Activated naive CD8-positive, alpha-beta T cell (primary cell): ENCODE measurements around the gene GOT2.
A peak's percentile ranks its signal among the peaks of the same experiment; 100 is the strongest.
"Not testable (repeated sequence)": the region's sequence is repeated elsewhere in the genome, so short reads cannot be mapped to it uniquely, and the experiment has no call there.

Experiments
- H3K27ac Mint-ChIP-seq: one replicate; pipeline ENCODE4 v1.8.0; 2021; ENCODE audit warnings: mixed read lengths
- H3K27me3 Mint-ChIP-seq: one replicate; pipeline ENCODE4 v1.8.0; 2021; ENCODE audit warnings: mixed read lengths
- H3K36me3 Mint-ChIP-seq: one replicate; pipeline ENCODE4 v1.8.0; 2021; ENCODE audit warnings: mixed read lengths
- H3K4me1 Mint-ChIP-seq: one replicate; pipeline ENCODE4 v1.8.0; 2021; ENCODE audit warnings: low read depth, mixed read lengths
- H3K4me3 Mint-ChIP-seq: one replicate; pipeline ENCODE4 v1.8.0; 2021; ENCODE audit warnings: mild to moderate bottlenecking, mixed read lengths
- H3K9me3 Mint-ChIP-seq: one replicate; pipeline ENCODE4 v1.8.0; 2021; ENCODE audit warnings: low read depth, mixed read lengths

The GOT2 gene

GRCh38 chr16:58684354-58685083 is 49.6 kb downstream of the GOT2 start, which contains the start of gene SLC38A7:
Gene SLC38A7 (minus strand): TSS chr16:58684770. CDS start chr16:58680126, 4,644 bp downstream.
- no peaks in the 10 kb centered on the region for H3K9me3 Mint-ChIP-seq
- peak within 1 kb of the TSS; percentile 75 for H3K27ac Mint-ChIP-seq
- H3K27me3 Mint-ChIP-seq = peaks cover under 1% of the 10 kb centered on the region
- H3K4me3 Mint-ChIP-seq = peak within 1 kb of the TSS; percentile 92
- peaks cover 19% of the 10 kb centered on the region for H3K4me1 Mint-ChIP-seq
- H3K36me3 Mint-ChIP-seq = peaks cover 2% of the 10 kb centered on the region

GRCh38 chr16:58684001-58684353 is 50.1 kb downstream of the GOT2 start:
- Mint-ChIP-seq H3K27me3 (no peaks in the 10 kb centered on the region), H3K4me1 (peaks cover 19% of the 10 kb centered on the region), H3K27ac (peak overlapping the region; percentile 75), H3K4me3 (peak overlapping the region; percentile 92), H3K9me3 (no peaks in the 10 kb centered on the region), H3K36me3 (peaks cover 5% of the 10 kb centered on the region)

- H3K27ac Mint-ChIP-seq = no peak overlapping the region
- H3K4me1 Mint-ChIP-seq = peaks cover 17% of the 10 kb centered on the region
- H3K27me3 Mint-ChIP-seq = no peaks in the 10 kb centered on the region
- H3K9me3 Mint-ChIP-seq = no peaks in the 10 kb centered on the region
- peaks cover 10% of the 10 kb centered on the region for H3K36me3 Mint-ChIP-seq
- H3K4me3 Mint-ChIP-seq = no peak overlapping the region
Observed at GRCh38 chr16:58679763-58680162, 54.4 kb downstream of the GOT2 start.

- Mint-ChIP-seq H3K4me3 (no peak overlapping the region), H3K4me1 (peaks cover 11% of the 10 kb centered on the region), H3K36me3 (peaks cover 10% of the 10 kb centered on the region), H3K27ac (no peak overlapping the region), H3K27me3 (no peaks in the 10 kb centered on the region), H3K9me3 (no peaks in the 10 kb centered on the region)
Observed at GRCh38 chr16:58678716-58679115, 55.4 kb downstream of the GOT2 start.

- Mint-ChIP-seq H3K27ac (no peak overlapping the region), H3K4me1 (peaks cover 7% of the 10 kb centered on the region), H3K9me3 (no peaks in the 10 kb centered on the region), H3K4me3 (no peak overlapping the region), H3K36me3 (peaks cover 10% of the 10 kb centered on the region), H3K27me3 (no peaks in the 10 kb centered on the region)
Observed at GRCh38 chr16:58678269-58678668, 55.8 kb downstream of the GOT2 start.

- H3K9me3 Mint-ChIP-seq = no peaks in the 10 kb centered on the region
- no peak overlapping the region for H3K27ac Mint-ChIP-seq
- H3K4me1 Mint-ChIP-seq = no peaks in the 10 kb centered on the region
- no peak overlapping the region for H3K4me3 Mint-ChIP-seq
- no peaks in the 10 kb centered on the region for H3K27me3 Mint-ChIP-seq
- H3K36me3 Mint-ChIP-seq = peaks cover 13% of the 10 kb centered on the region
Observed at GRCh38 chr16:58670946-58671583, 63.1 kb downstream of the GOT2 start.

GRCh38 chr16:58670177-58670576 is 63.9 kb downstream of the GOT2 start:
- H3K27ac Mint-ChIP-seq = no peak overlapping the region
- H3K9me3 Mint-ChIP-seq = no peaks in the 10 kb centered on the region
- H3K36me3 Mint-ChIP-seq = peaks cover 10% of the 10 kb centered on the region
- no peaks in the 10 kb centered on the region for H3K27me3 Mint-ChIP-seq
- H3K4me1 Mint-ChIP-seq = no peaks in the 10 kb centered on the region
- H3K4me3 Mint-ChIP-seq = no peak overlapping the region

- Mint-ChIP-seq H3K27ac (no peak overlapping the region), H3K4me3 (no peak overlapping the region), H3K27me3 (peaks cover 3% of the 10 kb centered on the region), H3K9me3 (no peaks in the 10 kb centered on the region), H3K36me3 (peaks cover 6% of the 10 kb centered on the region), H3K4me1 (no peaks in the 10 kb centered on the region)
Observed at GRCh38 chr16:58665200-58665599, 68.9 kb downstream of the GOT2 start.

- Mint-ChIP-seq H3K27me3 (peaks cover 3% of the 10 kb centered on the region), H3K4me3 (no peak overlapping the region), H3K36me3 (no peaks in the 10 kb centered on the region), H3K4me1 (no peaks in the 10 kb centered on the region), H3K9me3 (no peaks in the 10 kb centered on the region), H3K27ac (no peak overlapping the region)
Observed at GRCh38 chr16:58661199-58661830, 72.8 kb downstream of the GOT2 start.

GRCh38 chr16:58659911-58660310 is 74.2 kb downstream of the GOT2 start:
- H3K27ac Mint-ChIP-seq, H3K27me3 Mint-ChIP-seq, H3K9me3 Mint-ChIP-seq, H3K36me3 Mint-ChIP-seq, H3K4me3 Mint-ChIP-seq, H3K4me1 Mint-ChIP-seq: not testable (repeated sequence)

- no peaks in the 10 kb centered on the region for H3K4me1 Mint-ChIP-seq
- H3K27ac Mint-ChIP-seq = no peak overlapping the region
- no peaks in the 10 kb centered on the region for H3K9me3 Mint-ChIP-seq
- H3K27me3 Mint-ChIP-seq = peaks cover 3% of the 10 kb centered on the region
- no peak overlapping the region for H3K4me3 Mint-ChIP-seq
- no peaks in the 10 kb centered on the region for H3K36me3 Mint-ChIP-seq
Observed at GRCh38 chr16:58658796-58659211, 75.3 kb downstream of the GOT2 start.
